Dermis microvascular lymphatic vessel endothelial cell (primary cell): ENCODE data around the gene CD63. TPM values are rescaled to one million over a fixed set of nuclear protein-coding genes. Genes with fewer than 3 reads are reported as not detected.

Source experiments
- DNase-seq, 2 donors: peaks; one replicate each; pipeline versions ENCODE4 v3.0.0 to v3.0.0-alpha.2; 2010; ENCODE audit warnings: low read depth in 2 of 2
- total RNA-seq: library from RNA; depleted of rRNA; stranded (reverse); fragments of >200 nt; gene quantifications from 2 replicates; pipeline ENCODE4 v1.2.1, GENCODE V29; 2014

The CD63 gene
- total RNA-seq, 1 donor from 2014 or later, result 1,084 TPM

GRCh38 chr12:55705782-55706402 is 22.9 kb downstream of the CD63 start:
- DNase-seq, result no peak

GRCh38 chr12:55704824-55705718 is 23.7 kb downstream of the CD63 start:
- no peak for DNase-seq

GRCh38 chr12:55703901-55704761 is 24.7 kb downstream of the CD63 start:
- DNase-seq, result no peak

DNA sequence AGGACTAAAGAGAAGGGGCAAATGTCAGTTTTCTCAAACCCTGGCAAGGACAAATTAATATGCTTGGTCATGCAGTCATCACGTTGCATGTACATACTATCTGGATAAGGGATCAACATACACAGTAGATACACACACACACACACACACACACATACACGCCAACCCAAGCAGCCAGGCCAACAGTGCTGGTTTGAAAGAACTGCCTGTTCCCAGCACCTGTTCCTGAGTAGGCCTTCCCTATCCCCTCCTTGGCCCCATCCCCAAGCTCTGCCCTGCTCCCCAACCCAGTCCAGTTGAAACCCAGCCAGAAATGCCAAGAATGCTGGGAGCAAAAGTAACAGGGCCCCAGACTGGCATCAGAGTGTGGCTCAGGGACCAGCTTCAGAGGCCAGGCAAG is 25.5 kb downstream of the CD63 start:
- DNase-seq, result no peak

GRCh38 chr12:55702861-55703260 is 25.9 kb downstream of the CD63 start:
- DNase-seq, result no peak

DNA sequence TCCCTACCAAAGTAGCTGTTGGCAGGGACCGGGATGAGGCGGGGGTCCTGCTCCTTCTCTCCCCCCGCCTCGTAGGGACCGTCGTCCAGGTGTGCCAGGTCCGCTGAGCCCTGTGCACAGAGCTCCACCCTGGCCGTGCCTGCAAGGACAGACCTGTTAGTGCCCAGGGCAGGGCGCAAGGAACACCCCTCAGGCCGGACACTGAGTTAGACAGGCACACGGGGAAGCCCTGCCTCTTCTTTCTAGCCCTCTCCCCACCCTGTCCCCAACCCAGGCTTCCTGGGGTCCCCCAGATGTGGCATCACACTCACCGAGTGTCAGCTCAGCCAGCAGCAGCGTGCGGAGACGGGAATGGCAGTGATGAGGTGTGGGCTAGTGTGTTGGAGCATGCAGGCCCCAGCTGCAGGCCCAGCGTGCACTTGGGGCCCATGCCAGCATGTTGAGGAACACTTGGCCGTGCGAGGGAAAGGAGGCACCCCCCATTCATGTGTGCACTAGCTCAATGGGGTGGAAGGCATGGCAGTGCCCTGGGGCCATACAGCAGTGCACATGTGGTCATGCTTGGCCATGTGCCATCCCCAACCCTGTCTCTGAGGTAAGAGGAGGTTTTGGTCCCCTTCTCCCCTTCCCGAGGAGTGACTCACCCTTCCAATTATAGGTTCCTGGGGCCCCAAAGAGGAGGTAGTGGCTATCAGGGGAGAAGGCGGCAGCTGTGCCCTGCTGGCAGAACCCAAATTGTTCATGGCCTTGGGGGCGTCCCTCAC is 28.4 kb downstream of the CD63 start:
- no peak for DNase-seq

- DNase-seq, result no peak
These were observed 29.2 kb downstream of the CD63 start for GRCh38 chr12:55699471-55700055.

DNA sequence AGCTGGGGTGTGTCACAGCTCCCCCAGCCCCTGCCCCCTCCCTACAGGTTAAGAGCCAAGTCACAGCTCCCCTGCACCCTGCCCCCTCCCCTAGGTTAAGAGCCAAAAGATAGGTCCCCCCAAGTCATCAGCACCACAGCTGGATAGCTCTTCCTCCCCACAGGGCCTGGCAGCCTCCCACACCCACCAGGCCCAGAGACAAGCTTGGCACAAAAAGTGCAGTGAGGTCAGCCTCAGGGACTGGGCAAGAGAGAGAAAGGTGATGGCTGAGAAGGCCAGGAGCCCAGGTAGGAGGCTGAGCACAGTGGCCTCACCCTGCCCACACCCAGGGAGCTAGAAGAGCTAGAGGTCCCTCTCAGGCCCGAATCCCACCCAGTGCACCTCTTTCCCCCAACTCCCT is 29.8 kb downstream of the CD63 start:
- DNase-seq, result no peak

- DNase-seq, result no peak
These were observed 30.4 kb downstream of the CD63 start for GRCh38 chr12:55698241-55698955.

- DNase-seq, result no peak
These were observed 31.1 kb downstream of the CD63 start for GRCh38 chr12:55697686-55698085.

DNA sequence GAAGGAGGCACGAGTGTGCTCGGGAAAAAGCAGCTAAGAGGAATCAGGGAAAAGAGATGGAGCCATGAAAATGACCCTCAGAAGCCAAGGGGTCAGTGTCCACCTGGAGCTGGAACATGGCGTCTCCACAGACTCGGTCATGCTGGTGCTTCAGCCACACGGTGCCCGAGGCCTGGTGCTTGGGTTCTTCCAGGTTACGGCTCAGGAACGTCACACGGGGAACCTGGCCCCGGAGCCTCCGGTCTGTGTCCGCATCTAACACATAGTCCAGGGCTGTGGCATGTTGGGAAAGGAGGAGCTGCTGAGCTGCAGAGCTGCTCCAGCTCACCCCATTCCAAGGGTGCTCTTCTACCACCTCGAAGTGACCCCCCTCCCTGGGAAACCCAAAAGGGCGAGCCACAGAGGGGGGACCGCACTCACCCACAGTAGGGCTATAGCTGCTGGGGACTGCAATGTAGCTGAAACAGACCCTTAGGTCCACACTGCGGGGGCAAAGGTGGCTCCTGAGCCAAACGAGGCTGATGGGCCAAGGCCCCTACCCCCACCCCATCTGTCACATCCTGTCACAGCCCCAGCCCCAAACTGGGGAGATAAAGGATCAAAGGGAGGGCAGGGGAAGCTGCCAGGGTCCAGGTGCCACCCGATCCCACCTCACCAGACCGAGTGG is 31.9 kb downstream of the CD63 start:
- DNase-seq, result no peak

DNA sequence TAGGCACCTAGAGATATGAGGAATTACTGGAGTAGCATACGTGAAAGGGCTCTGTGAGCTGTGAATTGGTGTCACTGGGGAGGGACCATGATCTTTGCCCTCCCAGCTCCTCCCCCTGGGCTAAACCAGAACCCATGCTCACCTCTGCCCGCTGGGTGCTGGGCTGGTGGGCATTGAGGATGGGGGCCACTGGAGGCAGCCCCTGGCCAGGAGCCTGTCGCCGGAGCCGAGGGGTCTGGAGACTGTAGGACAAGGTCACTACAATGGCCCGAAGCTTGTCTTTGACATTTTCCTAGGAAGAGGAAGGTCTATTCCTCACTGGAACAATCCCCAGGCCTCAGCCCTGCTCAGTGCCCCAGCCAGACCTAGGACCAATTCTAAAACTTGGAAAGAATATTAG is 32.7 kb downstream of the CD63 start:
- no peak for DNase-seq

DNA sequence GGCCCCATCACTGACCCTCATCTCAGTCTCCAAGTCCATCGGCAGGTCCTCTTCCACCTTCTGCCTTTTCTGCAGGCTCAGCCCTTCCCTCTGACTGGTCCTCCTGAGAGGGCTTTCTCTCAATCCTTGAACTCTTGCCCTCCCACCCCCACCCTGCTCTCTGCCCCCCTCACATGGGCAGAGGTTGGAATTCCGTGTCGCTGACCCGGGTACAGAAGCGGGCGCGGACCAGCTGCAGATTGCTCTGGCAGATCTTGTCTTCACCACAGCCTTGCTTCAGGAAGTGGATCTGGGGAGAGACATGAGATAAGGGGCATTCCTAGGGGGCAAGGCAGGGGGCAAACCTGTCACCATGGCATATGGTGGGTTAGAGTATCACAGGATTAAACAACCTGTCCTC is 33.5 kb downstream of the CD63 start:
- DNase-seq, result no peak

- no peak for DNase-seq
These were observed 34.2 kb downstream of the CD63 start for GRCh38 chr12:55694651-55695050.

DNA sequence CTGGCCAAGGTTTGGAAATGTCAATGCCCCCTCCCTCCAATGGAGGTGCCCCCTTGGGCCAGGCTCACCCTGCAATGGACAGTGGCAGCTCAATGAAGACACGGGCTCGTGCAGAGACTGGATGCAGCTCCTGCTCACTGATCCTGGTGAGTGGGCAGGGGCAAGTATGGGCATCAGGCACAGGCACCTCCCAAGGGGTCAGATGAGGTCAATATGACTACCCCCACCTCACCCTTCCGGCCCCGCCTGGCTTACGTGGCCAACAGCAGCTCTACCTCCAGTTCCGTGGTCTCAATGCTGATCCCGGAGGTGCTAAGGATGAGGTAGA is 34.7 kb downstream of the CD63 start:
- no peak for DNase-seq

- DNase-seq, result no peak
These were observed 35.3 kb downstream of the CD63 start for GRCh38 chr12:55693323-55694187.

DNA sequence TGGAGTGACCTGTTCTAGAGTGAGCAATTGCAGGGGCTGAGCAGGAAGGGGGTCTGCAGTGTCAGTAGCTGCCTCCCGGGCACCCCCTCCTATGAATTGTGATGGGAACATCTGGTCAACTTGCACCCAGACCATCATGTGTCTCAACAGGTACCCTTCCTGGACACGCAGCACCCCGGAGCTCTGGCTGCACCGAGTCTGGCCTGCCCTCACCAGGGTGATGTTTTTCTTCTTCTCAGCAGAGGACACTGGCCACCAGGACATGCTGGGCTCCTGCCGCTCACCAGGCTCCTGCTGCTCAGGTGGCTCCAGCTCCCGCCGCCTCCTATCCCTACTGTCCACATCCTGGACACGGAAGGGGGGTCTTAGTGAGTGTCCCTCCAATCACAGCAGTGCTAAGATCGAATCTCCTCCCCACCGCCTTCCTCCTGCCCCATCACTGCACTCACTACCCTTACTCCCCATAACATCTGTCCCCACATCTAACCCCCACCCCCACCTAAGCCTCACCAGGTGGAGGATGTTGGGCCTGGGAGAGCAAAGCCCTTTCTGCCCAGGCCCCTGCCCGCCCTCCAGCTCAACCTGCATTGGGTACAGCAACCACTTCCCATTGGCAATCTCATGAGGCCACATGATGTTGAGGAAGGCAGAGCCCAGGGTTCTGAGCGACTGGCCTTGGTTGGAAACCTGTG is 36.0 kb downstream of the CD63 start:
- DNase-seq, result no peak
